Fibroblast of lung (primary cell): ENCODE measurements around the gene CHD5.

Source experiments
- CTCF ChIP-seq, 2 donors: IDR thresholded peaks in 1 of 2; conservative IDR thresholded peaks in 1 of 2; 1 replicate in 1 of 2; 2 replicates in 1 of 2; pipeline ENCODE4 v1.5.1; 2011 to 2012; ENCODE audit warnings: low read length in 2 of 2, control low read depth in 1 of 2, inconsistent platforms in 1 of 2, low read depth in 1 of 2, mild to moderate bottlenecking in 1 of 2
- EZH2 ChIP-seq: IDR thresholded peaks from 2 replicates; pipeline ENCODE4 v1.5.1; 2012; ENCODE audit warnings: low read length, control low read depth, mild to moderate bottlenecking; ENCODE audit errors: missing control alignments

- no peak for TF ChIP-seq CTCF (conservative IDR thresholded peaks at IDR 0.05 in 1 of 2, IDR thresholded peaks at IDR 0.05 in 1 of 2; ENCODE audit: low read depth in 1 of 2, low read length in 2 of 2)
- TF ChIP-seq EZH2: no peak
These were observed 49.5 kb downstream of the CHD5 start for GRCh38 chr1:6130596-6130995.
